Stimulated activated CD4-positive, alpha-beta T cell treated with anti-CD3 and anti-CD28 coated beads, Interleukin-12 subunit alpha, Interleukin-12 subunit beta, amount 100 ng/mL, for 48 hours (primary cell): Measurements from ENCODE around the gene EPB41L2.

Experiments
- DNase-seq, 3 donors: peaks; one replicate each; pipeline ENCODE4 v3.0.0-alpha.2; 2020; ENCODE audit warnings: low read depth in 2 of 3, low spot score in 1 of 3

EPB41L2 gene

DNA sequence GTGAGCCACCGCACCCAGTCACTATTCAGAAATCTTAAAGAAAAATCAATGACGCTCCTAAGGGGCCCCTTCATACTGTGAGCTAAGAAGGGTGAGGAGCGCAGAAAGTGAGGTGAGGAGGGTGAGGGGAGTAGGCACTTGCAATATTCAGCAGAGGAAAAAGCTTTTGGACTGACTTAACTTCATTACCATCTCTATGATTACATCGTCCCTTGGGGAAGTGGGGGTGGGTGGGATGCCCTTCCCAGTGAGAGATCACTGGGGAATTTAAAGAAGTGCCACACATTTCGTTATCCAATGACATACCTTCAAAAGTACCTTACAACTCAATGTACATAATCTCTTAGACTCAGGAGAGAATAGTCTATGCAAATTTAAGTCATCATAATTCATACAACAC lies 189.3 kb downstream of the EPB41L2 start:
- DNase-seq, result no peak

DNA sequence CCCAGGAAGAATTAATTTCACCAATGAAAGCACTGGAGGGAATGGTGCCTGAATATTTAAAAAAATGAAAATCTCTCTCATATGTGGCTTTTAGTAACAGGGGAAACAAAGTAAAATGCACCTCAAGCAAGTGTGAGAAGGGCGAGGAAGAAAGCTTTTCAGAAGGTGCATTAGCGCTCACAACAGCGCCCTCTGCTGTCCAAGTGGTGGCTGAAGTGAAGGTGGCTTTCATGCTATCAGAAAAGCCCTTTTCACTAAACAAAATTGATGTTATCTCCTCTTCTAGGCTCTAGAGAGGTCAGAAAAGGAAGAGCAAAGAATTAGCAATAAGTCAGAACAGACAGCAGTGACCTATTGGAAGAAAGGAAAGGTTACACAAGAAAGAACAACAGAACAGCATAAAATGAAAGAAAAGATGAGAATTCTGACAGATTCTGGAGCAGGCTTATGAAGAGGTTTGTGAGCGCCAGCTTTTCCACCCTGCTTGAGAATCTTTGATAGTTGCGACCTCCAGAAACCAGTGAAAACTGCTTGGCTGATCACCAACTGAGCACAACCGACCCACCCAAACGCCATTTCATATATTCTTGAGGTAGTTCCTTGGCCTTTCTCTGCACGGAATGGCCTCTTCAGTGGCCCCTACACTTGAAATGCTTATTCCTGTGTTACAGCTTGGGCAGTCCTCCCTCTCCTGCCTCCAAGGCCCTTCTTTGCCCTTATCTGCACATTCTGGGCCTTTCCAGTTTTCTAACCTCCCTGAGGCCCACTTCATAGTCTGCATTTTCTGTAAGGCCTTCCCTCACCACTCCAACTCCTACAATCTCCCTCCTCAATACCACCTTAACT lies 190.6 kb downstream of the EPB41L2 start:
- DNase-seq, result peak; percentile 41 to 64 (median 47)

DNA sequence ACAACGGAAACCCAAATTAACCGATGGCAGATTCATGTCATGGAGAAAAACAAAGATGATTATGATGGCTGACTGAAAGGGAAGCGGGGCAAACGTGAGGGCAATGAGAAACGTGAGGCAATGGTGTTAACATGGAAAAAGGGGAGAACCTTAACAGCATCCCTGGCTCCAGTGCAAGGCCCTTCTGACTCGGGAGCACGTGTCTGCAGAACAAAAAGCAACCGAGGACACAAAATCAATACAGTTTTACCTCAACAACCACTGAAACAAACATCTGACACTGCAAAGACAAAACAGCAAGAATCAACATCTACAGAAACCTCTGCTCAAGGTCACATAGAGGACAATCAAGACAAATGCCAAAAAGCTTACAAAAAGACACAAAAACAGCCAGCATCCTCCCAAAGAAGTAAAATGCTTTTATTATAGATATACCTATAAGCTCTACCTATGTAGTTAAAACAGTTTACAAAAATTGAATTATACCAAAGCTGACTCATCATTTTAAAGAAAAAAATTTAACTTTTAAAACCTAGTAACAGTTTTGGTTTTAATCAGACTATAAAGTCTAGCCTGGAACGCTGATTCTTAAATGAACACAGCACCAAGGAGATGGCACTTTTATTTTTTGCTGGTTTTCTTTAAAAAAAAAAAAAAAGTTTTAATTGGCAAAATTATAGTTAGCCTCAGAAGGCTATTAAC lies 192.7 kb downstream of the EPB41L2 start:
- DNase-seq, result no peak

DNA sequence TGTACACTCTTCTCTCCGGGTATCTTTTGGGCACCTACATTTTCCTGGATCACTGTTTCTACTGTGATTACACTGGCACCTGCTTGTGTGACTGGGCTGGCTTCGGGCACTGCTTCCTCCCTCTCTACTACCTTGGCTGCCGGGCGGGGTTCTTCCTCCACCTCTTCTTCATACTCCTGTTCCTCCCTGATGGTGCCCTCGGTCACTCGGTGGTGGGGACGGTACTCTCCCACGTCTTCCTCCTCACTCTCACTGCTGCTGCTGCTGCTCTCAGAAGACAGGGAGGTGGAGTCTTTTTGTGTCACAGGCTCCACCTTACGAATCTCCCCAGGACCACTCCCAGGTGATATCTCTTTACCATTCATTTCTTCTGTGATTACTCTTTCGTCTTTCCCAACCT lies 193.4 kb downstream of the EPB41L2 start:
- DNase-seq, result no peak

DNA sequence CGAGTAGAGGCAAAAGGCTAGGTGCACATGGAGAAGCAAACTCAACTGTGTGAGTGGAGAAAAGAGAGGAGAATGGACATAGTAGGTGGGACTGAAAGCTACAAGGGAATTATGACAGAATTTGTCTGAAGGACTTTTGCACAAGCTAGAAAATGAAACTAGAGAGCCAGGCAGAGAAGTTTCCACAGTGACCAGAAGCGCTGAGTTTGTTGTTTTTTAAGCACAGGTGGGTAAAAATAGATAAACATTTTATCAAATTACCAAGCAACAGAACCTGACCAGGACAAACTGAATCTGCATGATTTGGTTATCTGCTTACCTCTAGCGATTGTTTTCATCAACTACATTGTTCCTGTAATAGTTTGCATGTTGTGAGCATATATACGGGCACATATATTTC lies 197.3 kb downstream of the EPB41L2 start:
- DNase-seq, result no peak

DNA sequence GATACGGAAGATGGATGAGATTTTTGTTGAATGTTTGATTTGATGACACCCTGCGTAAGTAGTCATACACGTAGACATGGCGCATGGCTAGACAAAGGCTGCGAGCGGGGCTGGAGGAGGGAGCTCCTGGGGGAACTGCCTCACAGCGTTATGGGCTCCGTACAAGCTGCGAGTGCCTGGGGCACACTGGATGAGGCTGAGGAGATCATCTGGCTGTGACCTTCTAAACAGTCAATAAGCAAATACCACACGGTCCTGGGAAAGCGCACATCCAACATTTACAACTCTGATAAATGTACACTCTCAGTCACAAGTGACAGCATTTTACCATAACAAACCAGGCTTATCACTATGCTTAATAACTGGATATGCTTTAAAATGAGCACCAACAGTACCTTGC lies 198.7 kb downstream of the EPB41L2 start:
- no peak for DNase-seq

DNA sequence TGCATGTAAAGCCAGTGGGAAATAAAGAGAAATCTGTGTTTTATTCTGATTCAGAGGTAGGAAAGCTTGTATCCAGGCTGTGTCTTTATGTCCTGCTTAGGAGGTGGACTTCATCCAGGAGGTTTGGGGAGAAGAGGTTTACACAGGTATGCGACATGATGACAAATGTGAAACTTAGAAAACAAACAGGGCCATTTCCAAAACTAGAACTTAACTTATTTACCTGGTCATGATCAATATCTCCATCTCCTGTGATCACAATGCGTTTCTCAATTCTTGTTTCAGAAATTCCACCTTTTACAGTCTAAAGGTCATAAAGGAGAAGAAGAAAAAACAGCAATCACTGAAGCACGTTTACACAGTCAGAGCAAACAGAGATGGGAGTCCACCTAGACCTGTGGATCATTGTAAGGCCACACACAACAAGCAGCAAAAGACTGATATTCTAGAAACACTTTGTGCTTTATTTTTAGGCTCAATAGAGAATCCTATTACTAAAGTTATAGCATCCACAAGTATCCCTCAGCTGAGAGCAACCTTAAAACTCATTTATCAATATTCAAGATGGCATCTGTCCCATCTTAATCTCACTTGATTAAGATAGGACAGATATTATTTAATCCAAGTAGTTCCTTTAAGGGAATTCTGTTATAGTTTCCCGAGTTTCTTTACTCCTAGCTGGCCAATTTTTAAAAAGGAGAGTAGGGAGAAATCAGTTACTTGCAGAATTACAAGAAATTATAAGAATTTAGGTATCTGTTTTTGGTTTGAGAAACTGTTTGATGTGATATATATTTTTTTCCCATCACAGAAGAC lies 199.4 kb downstream of the EPB41L2 start:
- no peak for DNase-seq

DNA sequence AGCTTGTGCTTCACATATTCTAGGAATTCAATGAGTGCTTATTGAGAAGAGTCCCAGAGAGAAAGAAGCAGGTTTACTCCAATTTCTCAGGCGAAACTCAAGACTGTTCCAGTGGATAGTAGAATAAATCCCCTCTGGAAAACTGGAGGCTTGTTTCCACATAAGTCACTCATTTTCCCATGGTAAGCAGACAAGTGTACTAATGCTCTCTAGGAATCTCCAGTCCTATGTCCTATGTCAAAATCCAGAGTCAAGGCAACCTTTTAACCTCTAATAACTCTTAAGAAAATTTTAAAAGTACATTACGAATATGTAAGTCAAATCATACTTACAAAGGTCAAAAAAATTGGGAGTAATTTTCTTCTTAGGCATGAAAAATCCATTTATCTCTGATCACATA lies 200.7 kb downstream of the EPB41L2 start:
- no peak for DNase-seq

DNA sequence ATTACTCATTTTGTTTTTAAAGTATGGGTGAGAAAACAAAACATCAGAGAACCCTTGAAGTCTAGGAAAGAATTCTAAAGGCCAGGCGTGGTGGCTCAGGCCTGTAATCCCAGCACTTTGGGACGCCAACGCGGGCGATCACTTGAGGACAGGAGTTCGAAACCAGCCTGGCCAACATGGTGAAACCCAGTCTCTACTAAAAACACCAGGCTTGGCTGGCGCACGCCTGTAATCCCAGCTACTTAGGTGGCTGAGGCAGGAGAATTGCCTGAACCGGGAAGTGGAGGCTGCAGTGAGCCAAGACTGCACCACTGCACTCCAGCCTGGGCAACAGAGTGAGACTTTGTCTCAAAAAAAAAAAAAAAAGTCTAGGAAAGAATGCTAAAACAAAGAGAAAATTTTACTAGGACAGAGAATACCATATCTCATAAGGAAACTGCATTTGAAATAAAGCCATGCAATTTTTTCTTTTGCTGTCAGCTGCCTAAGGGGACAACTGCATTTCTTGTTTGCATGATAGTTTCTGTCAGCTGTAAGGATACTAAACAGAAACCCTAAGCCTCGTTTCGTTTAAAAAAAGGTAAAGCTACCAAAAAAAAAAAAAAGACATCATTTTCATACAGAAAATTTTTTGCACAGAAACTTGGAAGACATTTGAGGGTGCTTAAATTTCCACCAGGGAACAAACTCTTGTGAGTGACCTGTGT lies 203.7 kb downstream of the EPB41L2 start:
- no peak for DNase-seq

DNA sequence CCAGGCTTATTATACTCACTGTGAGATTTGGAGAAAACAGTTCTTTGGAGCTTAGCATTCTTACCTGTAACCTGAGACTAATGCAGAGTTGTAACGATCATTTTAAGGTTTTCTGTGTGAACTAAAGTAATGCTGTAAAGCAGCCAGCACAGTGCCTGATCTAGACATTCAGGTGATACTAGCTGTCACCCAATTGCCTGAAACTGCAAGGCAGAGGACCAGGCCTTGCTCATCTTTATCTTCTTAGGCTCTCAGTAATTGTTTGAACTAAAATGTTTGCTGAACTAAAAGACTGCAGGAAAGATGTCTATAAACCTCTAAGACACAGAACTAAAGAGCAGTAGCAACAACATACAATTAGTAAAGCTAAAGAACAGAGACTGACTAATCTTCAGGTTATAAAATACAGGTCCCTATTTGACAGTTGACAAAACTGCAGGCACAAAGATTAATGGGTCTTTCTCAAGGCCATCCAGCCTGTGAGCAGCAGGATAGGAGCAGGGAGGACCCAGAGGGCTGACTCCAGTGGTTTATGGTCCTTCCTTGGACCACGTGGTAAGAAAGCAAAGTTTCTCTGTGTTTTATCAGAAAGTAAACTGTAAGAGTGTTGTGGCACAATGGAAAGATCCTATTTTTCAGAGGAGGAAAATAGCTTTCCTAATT lies 204.4 kb downstream of the EPB41L2 start:
- no peak for DNase-seq

DNA sequence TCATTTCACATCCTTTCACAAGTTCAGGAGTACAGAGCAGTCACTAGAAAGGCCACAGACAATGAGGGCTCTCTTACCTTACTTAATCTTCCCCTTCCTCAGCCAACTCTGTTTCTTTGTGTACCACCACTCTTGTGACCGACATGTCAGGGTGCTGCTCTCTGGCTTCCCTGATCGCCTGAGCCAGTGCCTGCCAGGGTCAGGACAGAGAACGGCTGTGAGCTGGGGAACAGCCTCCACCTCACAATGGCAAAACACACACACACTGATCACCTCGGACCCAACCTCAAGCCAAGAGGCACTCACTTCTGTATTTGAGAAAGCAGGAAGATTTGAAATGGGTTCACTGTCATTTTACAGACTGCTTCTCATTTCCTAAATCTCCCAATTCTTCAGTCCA lies 205.0 kb downstream of the EPB41L2 start:
- DNase-seq, result no peak

DNA sequence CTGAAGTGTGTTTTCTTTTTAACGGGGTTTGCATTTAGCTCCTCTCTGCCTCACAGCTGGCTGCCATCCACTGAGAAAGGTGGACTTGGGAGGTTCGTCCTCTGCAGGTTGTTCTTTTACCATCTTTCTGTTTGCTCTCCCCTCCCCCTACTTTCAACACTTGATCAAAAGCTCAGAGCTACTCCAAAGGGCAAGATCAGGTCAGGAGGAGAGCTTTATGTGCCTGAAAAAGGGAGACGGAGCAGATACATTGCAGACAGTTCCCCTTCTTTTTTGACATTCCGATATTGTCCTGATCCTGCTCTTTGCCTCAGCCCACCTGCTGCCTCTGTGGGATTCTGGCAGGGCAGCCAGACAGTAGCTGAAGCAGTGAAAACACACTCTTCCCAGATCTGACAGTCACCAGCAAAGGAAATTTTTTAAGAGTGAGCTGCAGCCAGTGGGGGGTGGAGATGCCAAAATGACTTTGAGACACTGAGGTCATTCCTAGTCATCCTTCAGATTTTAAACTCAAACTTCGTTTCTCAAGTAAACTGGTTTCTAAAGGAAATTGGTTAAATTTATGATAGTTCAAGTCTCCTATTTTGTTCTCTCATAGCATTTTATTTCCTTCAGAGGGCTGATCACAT lies 209.4 kb downstream of the EPB41L2 start:
- no peak for DNase-seq

DNA sequence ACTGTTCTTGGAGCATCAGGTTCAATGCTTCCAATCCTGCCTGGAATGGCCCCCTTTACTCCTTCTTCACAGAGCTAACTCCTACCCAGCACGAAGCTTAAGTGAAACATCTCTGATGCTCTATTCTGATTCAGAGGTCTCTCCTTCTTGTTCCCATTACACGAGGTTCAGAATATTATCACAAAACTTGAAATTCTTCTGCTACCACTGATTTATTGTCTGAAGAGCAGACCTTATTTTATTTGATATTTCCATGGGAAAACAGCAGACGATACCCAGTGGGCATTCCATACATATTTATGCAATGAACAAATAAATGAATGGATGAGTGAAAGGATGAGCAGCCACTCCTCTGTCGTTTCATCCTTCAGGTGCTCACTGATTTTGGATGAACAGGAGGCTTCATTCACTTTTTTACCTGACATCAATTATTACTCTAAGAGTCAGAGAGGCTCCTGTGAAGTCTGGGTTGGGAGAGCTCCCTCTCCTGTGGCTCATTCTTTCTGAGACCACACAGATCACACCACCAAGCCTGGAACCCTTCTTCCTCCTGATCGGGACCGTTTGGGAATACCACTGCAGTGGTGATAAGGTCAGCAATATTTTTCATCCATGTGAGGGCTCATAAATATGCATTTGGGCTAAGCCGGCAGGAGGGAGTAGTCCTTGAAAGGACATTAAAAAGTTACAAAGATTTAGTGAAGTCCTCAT lies 210.0 kb downstream of the EPB41L2 start:
- DNase-seq, result no peak

DNA sequence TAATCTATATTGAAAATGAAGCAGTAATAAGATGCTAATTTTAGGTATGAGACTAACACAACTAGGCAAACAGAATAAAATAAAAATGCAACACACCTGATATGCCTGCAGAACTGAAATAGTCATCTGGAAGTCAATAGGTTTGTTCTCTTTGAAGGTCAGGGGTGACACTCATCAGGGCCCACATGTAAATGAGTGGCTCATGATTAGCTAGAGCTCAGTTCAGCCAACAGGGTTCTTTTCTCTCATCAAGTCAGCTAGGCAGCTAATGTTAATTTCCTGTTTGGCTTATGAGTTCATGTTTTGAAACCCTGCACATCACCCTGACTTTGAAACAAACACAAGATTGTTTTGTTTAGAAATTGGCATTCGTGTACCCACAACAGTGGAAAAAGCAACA lies 212.0 kb downstream of the EPB41L2 start:
- no peak for DNase-seq

DNA sequence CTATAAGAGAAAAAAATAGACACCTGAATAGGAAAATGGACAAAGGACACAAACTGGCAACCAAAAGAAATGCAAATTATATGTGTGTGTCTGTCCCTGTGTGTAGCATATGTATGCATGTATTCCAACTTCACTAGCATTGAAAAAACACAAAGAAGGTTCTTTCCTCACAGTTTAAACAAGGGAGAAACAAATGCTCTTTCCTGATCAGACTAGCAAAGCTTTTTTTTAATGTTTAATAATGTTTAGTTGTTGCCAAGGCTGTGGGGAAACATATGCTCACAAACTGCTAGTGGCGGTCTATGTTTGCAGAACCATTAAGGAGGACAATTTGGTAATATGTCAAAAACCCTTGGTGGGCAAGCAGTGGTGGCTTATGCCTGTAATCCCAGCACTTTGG lies 213.5 kb downstream of the EPB41L2 start:
- DNase-seq, result no peak

DNA sequence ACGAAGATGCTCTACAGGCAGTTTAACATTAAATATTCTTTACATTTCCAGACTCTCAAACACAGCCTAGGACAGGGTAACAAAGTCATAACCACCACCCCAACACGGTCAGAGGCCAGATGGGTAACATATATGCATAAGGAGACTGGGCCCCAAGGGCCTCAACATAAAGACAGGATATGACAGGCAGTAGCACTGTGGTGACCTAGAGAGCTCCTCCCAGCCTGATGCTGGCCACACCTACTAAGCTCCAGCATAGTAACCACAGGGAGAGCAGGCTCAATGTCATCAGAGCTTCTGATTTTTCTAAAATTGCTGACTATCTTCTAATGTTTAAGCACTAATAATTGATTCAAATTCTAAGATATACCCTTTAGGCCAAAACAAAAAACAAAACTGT lies 214.1 kb downstream of the EPB41L2 start:
- DNase-seq, result peak; percentile 4 to 9 (median 5)

DNA sequence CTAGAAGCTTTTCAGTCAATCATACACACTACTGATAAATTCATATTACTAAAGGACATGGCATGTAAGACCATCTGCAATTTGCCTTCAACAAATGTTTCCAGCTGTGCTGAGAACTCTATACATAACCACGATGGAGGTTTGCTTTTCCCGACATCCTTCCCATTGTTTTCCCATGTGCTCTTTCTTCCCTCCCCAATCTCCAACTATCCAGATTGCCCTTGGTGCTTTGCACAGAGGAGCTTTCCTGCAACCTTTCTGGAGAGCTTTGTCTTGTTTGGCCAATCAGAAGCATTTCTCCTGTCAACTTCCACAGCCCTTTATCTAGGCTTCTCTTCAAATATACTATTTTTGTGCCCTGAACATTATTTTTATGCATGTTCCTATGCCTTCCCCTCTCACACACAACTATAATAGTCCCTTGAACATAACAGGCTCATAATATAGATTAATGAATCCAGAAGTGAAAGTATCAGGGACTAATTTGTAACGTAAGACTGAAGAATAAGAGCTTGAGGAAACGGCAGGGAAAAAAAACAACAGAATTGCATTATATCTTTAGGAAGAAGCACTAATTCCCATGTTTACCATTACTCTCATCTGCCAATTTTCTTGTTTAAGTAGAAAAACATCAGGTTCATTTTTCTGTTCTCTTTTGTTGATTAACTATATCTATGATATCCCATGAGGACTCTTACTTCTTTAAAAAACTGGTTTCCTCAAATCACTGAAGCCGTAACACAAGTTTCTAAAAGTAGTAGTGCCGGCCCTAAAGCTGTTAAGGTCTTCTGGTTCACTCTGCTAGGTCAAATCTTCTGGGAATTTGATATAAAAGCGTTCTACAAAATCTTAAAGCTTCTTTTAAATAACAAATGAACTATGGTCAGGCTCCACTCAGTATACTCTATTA lies 215.8 kb downstream of the EPB41L2 start:
- no peak for DNase-seq

DNA sequence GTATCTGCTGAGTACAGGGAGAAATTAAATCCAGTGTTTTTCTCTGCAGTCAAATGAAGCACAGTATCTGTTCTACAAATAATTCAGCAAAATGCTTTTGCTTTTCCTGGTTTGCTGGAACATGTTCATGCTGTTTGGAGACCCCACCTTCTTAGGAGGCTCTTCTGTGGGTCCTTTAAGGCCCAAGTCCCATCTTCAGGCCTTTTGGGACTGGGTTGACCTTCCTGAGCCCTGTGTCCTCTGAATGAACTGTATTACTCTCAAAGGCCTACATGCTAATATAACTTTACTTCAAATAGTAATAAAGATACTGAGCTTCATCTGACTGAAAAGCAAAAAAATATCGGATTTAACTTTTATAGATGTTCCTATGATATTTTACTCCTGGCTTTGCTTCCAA lies 216.5 kb downstream of the EPB41L2 start:
- no peak for DNase-seq
